ENCODE data around the gene SET. TPM values are rescaled to one million over a fixed set of nuclear protein-coding genes. Genes with fewer than 3 reads are reported as not detected.

SET gene
- total and polyA plus RNA-seq, 2 of the 13 experiments (the other 11 are each of a cell fraction or from before 2014, with no cell fraction given) = 94.2 to 611 TPM

- TF ChIP-seq ZMYM3 (CRISPR knock-in tag; IDR thresholded peaks at IDR 0.05) (no peak), HMG20A (CRISPR knock-in tag; IDR thresholded peaks at IDR 0.05; ENCODE audit: borderline replicate concordance) (no peak), IRF2 (CRISPR knock-in tag; IDR thresholded peaks at IDR 0.05) (0 out of 2 replicates have a peak, but pooled peaks have one; percentile 54), SAP130 (CRISPR knock-in tag; IDR thresholded peaks at IDR 0.05; ENCODE audit: low read depth) (0 out of 2 replicates have a peak, but pooled peaks have one; percentile 13), ZNF549 (CRISPR knock-in tag; IDR thresholded peaks at IDR 0.05) (no peak), KAT8 (CRISPR knock-in tag; IDR thresholded peaks at IDR 0.05) (0 out of 2 replicates have a peak, but pooled peaks have one; percentile 32), ZNF18 (CRISPR knock-in tag; IDR thresholded peaks at IDR 0.05; ENCODE audit: insufficient replicate concordance) (peak; percentile 44), FOXP1 (IDR thresholded peaks at IDR 0.05) (no peak), FOXP1 (CRISPR knock-in tag; IDR thresholded peaks at IDR 0.05) (peak; percentile 49; the same call in 1 of the 2 replicates), SIN3A (IDR thresholded peaks at IDR 0.05; ENCODE audit: borderline replicate concordance, low read depth, low read length) (no peak), ZGPAT (CRISPR knock-in tag; IDR thresholded peaks at IDR 0.05) (peak; percentile 21; the same call in 1 of the 2 replicates), KLF9 (CRISPR knock-in tag; IDR thresholded peaks at IDR 0.05; ENCODE audit: low read depth) (no peak), ZSCAN25 (CRISPR knock-in tag; IDR thresholded peaks at IDR 0.05) (0 out of 2 replicates have a peak, but pooled peaks have one; percentile 39), MXI1 (IDR thresholded peaks at IDR 0.05; ENCODE audit: borderline replicate concordance, low read depth, low read length) (peak; percentile 12; the same call in 1 of the 3 replicates), KDM4B (CRISPR knock-in tag; IDR thresholded peaks at IDR 0.05) (no peak), ZNF619 (CRISPR knock-in tag; IDR thresholded peaks at IDR 0.05) (no peak), TRIM22 (IDR thresholded peaks at IDR 0.05) (no peak), ZBTB49 (CRISPR knock-in tag; IDR thresholded peaks at IDR 0.05; ENCODE audit: borderline replicate concordance) (no peak), MTERF4 (CRISPR knock-in tag; IDR thresholded peaks at IDR 0.05) (peak; percentile 63; the same call in 1 of the 2 replicates), ZNF563 (CRISPR knock-in tag; IDR thresholded peaks at IDR 0.05) (0 out of 2 replicates have a peak, but pooled peaks have one; percentile 24), ZNF335 (CRISPR knock-in tag; IDR thresholded peaks at IDR 0.05) (no peak), HOXA3 (CRISPR knock-in tag; IDR thresholded peaks at IDR 0.05) (no peak)
Observed at GRCh38 chr9:128685636-128686489, 3.2 kb upstream of the SET start (continued).
